HG03139 (cell line): Measurements from ENCODE around the gene CFAP58.

ENCODE experiments used
- ATAC-seq: cut with Tn5 transposase; IDR thresholded peaks from one replicate; pipeline ENCODE4 v1.9.1; 2021; ENCODE audit not compliant: unreplicated experiment

Gene CFAP58

GRCh38 chr10:104359811-104360210 lies 6.2 kb downstream of the CFAP58 start:
- no peak for ATAC-seq

GRCh38 chr10:104367904-104368303 lies 14.3 kb downstream of the CFAP58 start:
- no peak for ATAC-seq

DNA sequence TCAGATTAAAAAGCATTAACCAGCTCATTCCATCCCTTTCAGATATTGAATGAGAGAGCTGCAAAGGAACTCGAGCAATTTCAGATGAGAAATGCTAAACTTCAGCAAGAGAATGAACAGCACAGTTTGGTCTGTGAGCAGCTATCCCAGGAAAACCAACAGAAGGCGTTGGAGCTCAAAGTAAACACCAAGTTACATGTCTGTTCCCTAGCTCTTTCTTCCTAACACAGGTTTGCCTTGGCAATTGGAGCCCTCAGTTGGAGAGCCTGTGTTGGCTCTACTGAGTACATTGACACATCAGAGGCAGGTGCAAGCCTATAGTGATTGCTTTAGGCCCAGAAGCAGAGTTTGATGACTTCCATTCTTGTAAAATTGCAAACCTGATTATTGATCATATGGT lies 14.7 kb downstream of the CFAP58 start:
- ATAC-seq: no peak

DNA sequence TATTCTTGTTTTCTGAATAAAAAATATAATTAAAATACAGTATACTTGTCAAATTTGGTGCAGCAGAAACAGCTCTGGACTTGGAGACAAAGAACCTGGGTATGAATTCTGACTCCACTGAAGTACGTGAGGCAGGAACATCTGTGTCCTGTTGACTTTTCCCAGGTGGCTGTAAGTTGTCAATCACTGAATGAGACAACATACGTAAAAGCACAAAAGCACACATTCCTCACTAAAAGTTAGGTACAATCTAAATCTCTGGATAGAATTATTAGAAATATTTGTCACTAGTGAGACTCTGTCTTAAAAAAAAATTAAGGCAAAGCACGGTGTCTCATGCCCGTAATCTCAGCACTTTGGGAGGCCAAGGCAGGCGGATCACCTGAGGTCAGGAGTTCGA lies 18.1 kb downstream of the CFAP58 start:
- ATAC-seq: no peak

- no peak for ATAC-seq
These were observed 21.0 kb downstream of the CFAP58 start for GRCh38 chr10:104374591-104374990.

- no peak for ATAC-seq
These were observed 23.2 kb downstream of the CFAP58 start for GRCh38 chr10:104376784-104377300.

- no peak for ATAC-seq
These were observed 26.7 kb downstream of the CFAP58 start for GRCh38 chr10:104380336-104380735.

- peak; percentile 84 for ATAC-seq
These were observed 33.7 kb downstream of the CFAP58 start for GRCh38 chr10:104387130-104387888.

GRCh38 chr10:104388830-104389229 lies 35.2 kb downstream of the CFAP58 start:
- no peak for ATAC-seq

- ATAC-seq: no peak
These were observed 37.7 kb downstream of the CFAP58 start for GRCh38 chr10:104391150-104391968.

GRCh38 chr10:104391969-104392296 lies 38.3 kb downstream of the CFAP58 start:
- ATAC-seq: no peak

- ATAC-seq: no peak
These were observed 39.8 kb downstream of the CFAP58 start for GRCh38 chr10:104393387-104393786.

DNA sequence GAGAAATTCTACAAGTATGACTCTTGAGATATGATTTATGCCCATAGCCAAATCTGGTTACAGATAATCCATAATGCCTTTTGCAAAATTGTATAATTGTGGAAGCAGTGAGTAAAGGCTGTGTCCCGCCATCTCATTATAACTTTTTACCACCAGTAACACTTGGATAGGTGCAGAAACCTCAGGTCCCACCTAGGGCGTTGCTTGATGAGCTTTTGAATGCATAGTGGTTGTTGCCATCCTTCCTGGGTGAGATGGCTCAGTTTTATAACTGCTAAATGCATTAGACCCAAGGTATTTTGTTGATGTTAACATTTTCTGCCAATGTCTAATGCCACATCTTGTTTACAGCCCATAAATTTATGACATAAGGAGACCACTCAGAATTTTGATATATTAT lies 42.9 kb downstream of the CFAP58 start:
- ATAC-seq: no peak

DNA sequence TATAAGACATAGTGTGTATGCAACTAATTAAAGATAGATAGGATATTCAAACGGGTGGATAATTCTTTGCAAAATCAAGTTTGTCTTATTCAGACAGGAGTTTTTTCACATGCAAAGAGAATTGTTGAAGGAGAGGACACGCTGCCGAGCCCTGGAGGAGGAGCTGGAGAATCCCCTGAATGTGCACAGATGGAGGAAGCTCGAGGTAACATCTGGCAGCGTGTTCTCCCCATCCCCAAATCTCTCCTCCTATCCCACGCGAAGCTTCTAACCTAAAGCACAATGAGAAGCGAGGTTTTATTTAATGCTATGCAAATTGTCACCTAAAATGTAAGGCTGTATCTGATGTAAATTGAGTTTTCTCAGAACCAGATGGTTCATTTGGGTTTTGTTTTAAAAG lies 50.0 kb downstream of the CFAP58 start:
- ATAC-seq: no peak

DNA sequence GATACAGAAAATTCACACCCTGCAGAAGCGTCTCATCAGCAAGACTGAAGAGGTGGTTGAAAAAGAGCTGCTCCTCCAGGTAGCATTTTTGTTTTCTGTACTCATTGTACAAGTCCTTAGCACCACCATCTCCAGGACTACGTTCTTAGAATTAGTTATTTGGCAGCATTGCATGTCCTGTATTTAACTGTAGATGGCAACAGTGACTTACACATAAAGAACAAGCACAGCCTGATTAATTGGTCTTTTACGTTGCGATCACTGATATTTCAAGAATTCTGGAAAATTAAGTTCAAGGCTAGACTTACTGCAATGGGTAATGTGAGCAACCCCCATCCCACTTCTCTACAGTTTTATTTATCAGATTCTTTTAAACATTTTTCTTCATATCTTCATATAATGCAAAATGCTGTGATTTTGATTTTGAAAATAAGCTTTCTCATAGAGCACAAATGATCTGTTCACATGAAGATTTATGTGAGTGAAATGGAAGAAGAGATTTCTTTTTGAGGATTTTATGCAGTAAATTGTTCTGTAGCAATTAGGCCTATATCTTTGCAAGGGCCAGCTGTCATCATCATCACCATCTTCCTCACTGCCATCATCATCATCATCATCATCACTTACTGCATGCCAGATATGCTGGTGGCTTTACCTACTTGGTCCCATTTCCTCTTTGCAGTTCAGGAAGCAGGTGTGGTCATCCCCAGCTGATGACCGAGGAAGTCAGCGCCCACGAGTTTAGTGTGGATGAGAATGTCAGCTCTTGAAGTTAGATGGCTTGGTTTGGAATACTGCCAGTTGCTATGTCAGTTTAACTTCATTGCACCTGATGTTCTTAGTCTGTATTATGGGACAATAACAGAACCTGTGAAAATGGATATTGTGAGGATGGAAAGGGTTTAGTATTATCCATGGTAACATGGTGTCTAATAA lies 53.4 kb downstream of the CFAP58 start:
- ATAC-seq: no peak

DNA sequence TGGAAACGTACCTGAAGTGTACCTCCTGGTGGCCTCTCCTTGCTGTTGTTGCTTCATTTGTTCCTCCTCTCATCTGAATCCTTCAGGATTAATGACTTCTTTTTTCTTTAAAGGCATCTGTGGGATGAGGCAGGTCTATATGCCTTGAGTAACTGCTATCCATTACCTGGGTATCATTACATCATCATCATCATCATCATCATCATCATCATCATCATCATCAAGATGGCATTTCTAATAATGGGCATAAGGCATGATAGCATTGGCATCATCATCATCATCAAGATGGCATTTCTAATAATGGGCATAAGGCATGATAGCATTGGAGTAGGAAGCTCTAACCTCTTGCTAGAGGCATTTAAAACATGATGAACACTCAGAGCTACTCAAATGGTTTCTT lies 59.9 kb downstream of the CFAP58 start:
- no peak for ATAC-seq

DNA sequence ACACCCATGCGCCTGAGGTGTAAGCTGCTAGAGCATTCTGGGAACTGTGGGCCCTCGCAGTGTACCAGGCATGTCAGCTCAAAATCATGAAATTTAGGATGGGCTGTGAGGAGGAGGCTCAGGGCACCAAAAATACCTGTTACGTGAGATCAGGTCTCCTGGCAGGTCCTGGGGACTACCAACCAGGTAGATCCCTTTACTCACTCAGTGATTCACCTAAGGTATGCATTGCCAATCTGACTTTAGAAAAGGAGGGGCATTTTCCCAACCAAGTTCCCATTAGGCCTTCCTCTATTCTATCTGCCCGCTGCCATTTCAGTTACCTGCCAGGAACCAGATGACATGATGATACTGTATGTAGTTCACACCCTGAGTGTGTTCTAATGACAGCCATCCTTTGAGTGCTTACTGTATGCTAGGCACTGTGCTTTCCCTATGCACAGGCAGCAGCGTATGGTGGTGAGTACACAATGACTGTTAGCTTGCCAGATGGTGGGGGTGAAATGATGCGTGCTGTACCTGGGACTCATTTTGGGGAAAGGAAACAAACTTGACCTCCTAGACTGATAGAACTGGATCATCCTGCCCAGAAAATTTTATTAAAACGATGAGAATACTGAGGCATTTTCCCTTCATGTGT lies 62.0 kb downstream of the CFAP58 start:
- ATAC-seq: no peak

GRCh38 chr10:104416851-104417250 lies 63.2 kb downstream of the CFAP58 start:
- ATAC-seq: no peak

GRCh38 chr10:104417637-104418292 lies 64.1 kb downstream of the CFAP58 start:
- no peak for ATAC-seq

DNA sequence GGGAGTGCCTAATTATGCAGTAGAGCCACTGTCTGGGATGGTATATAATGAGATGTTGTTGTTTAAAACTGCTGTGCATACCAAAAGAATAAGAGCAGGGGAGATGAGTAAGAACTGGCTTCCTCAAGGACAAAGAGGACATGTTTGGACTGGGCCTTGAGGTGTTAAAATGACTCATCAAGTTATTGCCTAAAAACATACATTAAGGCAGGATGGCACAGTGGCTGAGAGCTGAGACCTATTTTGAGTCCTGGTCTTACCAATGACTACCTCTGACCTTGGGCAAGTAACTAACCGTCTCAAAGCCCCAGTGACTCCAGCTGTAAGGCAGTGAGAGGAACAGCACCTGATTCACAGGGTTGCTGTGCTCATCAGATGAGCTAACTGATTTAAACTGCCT lies 71.1 kb downstream of the CFAP58 start:
- peak; percentile 81 for ATAC-seq
